Skin of body (tissue), 2 donors: Measurements from ENCODE around the gene THSD4. TPM values are rescaled to one million over a fixed set of nuclear protein-coding genes. Genes with fewer than 3 reads are reported as not detected.

Source experiments
- DNase-seq: peaks from one replicate; lab custom pipeline; 2025; lab: John Stamatoyannopoulos, UW
- total RNA-seq: library from RNA; depleted of rRNA; stranded (reverse); fragments of >200 nt; gene quantifications from one replicate; pipeline ENCODE4 v1.2.3, GENCODE V29; 2014

Gene THSD4
- total RNA-seq, 1 donor from 2014 or later, result 24.3 TPM

DNA sequence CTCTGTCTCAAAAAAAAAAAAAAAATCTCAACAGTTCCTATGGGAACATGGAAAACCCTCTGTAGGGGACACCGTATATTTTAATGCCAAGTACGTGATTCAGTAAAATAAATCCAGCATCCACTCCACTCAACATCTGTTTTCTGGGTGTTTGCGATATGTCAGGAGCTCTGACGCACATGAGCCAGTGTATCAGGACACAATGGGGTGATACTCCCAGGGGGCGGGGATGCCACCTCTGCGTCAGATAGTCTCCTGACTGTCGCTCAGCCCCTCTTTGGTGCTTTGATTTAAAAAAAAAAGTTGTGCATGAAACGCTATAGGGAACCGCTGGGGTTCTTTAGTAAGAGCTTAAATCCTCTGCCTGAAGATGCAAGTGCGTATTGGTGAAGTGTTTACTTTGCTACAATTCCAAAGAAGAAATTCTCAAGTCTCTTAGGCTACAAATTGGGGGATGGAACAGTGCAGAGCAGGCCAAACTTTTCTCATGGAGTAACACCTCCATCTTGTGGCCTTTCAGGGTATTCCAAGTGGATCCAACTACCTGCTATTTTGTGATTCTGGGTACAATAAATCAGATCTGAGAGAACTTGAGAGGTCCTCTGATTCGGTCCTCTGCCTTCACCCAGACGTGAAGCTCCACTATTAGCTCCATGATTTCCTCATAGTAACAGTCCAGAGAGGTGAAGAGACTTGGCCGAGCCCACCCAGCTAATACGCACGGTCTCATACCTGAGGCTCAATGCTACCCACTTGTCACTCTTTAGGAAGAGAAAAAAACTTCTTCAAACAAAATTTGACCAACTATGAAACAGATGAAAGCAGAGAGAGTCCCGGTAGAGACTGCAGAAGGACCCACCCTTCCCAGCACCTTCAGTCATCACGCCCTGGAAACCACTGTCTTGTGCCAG is 685.8 kb downstream of the THSD4 start:
- peak; percentile 94 for DNase-seq

DNA sequence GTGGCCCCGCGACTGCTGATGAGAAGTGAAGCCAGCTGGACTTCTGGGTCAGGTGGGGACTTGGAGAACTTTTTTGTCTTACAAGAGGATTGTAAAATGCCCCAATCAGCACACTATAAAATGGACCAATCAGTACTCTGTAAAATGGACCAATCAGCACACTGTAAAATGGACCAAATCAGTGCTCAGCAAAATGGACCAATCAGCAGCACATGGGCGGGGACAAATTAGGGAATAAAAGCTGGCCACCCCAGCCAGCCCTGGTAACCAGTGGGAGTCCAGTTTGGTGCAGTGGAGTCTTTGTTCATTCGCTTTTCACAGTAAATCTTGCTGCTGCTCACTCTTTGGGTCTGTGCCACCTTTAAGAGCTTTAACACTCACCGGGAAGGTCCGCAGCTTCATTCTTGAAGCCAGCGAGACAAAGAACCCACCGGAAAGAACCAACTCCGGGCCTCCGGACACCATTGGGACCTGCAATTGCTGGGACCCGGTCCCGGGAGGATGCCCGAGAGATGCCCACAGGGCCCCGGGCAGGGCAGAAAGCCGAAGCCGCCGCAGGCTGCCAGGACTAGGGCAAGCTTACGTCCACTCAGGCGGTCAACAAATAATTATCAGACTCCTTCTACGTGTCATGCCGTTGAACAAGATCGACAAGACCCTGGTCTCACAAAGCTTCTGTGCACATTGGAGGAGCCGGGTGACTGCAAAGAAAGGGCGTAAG is 686.8 kb downstream of the THSD4 start:
- no peak for DNase-seq

DNA sequence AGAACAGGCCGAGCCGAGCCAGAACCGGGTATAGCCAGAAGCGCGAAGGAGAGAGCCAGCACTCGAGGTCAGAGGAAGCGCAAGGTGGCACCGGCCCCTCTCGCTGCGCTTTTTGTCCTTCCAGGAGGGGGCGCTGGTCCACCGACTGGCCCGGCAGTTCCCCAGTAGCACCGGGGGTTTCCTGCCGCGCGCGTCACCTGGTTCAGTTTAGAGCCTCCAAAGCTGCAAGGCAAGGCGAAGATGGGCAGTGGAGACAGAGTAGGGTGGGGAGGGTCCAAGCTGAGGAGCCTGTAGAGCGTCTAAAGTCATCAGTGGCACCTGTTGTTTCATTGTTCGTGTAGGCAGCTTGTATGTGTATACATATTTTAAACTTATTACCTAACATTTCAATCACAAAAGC is 687.5 kb downstream of the THSD4 start:
- DNase-seq, result no peak

DNA sequence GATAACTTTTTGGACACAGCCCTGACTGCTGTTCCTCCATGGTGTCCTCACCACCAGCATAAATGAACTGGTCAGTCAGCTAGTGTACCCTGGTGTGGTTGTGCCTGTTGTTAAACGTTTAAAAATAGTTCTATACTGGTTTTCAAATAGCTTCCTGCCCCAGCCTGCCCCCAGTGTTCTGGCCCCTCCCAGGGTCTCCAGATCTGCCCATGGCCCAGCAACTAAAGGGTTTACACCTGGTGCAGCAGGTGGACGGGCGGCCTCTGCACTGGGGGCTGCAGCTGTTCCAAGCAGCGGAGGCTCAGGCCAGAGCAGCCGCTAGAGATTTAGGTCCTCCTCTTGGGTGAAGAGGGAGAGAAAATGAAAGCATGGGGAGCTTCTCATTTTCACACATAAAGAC is 689.0 kb downstream of the THSD4 start:
- no peak for DNase-seq

DNA sequence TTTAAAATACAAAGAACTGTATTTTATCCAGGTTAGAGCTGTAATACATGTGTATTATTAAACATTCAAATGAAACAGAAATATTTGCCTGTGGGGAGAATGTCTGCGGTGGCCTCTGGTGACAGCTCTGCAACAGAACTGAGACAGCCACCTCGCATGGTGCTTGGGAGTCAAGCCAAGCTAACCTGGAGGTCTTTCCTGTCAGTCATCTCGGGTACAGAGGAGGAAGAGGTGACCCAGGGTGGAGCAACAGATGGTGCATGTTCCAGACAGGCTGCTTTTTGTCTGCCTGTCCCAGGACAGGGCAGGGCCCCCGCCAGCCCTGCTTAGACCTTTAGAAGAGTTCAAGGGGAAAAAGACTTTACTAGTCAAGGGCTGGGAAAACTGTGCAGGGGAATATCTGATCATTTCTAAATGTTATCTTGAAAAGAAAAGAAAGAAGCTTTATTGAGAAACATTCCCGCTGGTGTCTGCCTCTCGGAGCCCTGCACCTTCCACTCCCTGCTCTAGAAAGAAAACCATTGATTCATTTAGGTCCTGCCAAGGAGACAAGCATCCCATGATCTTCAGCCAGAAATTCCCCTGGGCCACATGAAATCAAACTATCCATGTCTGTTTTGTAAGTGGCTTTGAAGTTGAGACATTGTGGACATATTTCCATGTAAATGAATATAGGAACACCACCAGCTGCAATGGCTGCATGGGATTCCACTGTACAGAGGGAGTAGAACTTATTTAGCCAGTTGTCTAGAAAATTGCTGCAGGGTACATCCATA is 689.6 kb downstream of the THSD4 start:
- DNase-seq, result peak; percentile 30

DNA sequence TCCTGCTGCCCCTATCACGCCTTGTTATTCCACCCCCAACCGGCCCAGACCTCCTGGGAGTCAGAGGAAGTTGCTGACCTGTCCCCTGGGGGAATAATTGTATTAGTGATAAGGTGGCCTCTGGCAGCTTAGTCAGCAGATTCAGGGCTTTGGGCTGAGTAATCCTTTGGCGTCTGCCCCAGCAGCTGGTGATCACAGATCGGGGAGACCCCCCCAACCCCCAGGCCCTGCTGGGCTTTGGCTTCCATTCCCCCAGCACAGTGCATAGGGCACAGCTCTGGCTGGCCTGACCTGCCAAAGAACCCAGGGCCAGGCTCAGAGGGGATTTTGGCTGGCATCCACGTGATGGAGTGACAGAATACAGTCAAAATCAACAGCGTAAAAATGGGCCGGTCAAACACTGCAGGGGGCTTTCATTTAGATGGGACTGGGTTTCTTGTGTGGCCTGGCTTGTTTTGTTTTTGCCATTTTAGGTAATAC is 691.2 kb downstream of the THSD4 start:
- no peak for DNase-seq

DNA sequence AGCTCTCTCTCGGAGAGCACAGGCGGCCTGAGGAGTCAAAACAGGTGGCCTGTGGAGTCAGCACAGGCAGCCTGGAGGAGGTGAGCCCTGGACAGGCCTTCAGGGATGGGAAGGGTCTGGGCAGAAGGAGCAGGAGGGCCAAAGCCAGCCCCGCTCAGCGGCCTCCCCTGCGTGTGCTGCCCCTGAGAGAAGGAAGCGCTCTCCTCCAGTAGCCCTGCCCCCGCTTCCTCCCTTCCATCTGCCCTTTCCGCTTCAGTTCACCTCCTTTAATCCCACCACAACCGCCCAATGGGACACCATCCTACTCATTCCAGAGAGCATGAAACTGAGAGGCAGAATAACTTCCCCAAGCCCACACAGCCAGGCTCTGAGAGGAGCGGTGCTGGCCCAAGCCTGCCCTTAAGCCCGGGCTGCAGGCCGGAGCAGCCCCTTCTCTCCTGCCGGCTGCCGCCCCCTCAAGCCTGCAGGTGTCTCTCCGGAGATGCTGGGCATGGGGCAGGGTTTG is 691.9 kb downstream of the THSD4 start:
- no peak for DNase-seq

DNA sequence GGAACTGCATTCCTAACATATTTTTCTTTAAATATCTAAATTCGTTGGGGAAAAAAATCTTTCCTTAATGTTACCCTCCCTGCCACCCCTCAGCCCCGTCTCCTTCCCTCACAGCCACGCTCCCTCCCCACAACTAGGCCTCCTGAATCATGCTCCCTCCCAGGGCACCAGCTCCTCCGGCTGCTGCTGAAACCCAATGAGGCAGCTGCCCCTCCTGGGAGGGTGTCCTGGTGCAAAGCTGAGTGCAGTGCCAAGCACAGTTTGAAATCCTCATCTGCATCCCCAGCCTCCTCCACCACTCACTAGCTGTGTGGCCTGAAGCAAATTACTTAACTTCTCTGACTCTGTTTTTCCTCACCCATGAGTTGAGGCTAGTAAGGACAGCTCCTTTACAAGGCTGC is 692.4 kb downstream of the THSD4 start:
- no peak for DNase-seq

DNA sequence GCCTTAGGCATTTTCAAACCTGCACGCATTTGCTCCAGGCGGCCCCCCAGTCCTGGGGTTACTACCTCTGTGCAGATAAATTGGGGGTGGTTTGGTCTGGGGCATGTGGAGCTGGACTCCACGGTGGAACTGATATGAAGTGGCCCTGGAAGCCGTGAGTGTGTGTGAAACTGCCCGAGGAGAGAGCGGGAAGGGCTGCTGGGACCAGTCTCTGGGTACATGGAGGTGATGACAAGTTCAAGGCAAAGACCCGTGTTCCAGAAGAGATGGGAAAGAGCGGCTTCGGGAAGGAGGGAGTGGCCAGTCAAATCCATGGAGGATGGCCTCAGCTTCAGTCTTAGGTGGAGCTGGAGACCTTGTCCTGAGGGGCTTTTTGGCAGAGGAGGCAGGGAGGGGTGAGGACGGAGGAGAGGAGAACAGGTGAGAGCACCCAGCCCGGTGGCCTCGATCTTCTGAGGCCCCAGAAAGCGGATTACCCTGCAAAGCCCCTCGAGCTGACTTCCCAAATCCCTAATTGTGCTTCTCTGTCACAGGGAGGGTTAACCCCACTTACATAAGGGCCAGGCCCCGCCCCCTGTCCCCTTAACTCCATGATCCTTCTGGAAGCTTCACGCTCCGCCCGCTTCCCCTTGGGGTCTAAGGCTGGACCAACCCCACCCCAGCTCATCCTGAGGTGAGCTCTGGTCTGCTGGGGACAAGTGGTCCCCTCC is 693.2 kb downstream of the THSD4 start:
- no peak for DNase-seq

DNA sequence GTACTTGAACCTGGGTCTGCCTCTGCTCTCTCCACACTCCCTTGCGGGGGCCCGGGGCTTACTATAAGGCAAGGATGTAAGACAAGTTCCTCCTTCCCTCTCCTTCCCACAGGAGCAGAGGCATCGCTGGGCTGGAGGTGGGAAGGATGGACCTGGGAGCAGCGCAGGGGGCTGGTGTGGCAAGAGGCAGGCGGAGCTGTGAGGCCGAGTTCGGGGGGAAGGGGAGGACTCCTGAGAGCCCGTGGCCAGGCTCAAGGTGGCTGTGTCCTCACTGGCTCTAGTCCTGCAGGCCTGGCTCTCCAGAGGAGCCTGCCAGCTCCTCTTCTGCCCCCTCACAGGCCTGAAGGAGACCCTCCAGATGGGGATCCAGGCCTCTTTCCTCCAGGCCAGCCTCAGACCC is 694.1 kb downstream of the THSD4 start:
- DNase-seq, result no peak

DNA sequence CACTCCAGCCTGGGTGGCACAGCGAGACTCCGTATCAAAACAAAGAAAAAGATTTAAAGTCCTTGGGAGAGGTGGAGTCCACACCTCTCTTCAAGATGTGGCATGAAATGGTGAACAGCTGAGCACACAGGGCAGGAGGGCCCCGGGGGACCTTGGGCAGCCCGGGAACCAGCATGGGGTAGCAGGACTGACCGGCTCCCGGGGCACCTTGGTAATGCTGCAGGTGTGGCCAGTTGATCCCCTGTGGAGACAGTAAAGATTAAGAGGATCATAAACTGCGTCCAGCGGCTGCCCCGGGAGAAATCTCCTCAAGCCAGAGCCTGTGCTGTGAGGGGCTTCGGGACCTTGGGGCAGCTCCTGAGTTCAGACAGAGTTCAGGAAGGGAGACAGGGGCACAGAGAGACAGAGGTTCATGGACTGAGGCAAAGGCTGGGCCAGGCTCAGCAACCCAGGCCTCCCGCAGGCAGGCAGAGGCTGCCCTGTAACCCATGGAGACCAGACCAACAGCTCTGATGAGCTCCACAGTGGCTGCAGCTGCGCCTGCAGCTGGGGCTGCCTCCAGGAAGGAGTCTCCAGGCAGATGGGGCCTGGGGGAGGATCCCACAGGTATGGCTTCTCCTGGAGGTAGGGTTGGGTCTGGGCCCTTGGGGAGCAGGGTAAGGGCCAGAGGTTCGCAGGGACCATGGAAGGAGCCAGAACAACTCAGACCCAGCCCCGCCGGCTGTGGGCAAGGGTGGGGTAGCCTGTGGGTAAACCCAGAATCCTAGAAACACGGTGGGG is 695.2 kb downstream of the THSD4 start, which contains the start of gene NR2E3:
NR2E3 (plus strand) TSS at position 299 of the 780 bp plus-strand sequence; CDS start at position 489, 190 bp downstream.
- no peak for DNase-seq

DNA sequence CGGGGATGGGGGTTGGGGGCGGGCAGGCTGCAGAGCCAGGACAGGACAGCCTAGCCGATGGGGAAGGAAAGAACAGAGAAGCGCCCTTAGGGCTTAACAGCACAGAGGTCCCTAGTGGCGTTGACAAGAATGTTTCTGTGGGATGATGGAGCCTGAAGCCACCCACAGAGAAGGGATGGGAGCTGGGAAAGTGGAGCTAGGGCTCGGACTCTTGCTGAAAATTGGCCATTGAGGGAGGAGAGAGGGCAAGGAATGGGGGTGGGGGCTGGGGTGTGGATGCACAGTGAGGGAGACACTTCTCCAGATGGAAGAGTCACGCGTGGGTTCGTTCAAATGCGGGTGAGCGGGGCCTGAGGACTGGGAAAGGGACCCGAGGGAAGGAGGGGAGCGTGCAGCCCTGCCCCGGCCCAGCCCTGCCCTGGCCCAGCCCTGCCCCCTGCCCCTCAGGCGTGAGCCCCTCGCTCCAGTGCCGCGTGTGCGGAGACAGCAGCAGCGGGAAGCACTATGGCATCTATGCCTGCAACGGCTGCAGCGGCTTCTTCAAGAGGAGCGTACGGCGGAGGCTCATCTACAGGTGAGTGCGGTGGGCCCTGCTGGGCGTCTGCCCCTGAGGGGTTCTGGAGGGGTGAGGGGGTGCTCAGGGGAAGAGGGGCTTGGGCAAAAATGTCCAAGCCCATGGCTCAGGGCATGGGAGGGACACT is 695.9 kb downstream of the THSD4 start:
- no peak for DNase-seq

DNA sequence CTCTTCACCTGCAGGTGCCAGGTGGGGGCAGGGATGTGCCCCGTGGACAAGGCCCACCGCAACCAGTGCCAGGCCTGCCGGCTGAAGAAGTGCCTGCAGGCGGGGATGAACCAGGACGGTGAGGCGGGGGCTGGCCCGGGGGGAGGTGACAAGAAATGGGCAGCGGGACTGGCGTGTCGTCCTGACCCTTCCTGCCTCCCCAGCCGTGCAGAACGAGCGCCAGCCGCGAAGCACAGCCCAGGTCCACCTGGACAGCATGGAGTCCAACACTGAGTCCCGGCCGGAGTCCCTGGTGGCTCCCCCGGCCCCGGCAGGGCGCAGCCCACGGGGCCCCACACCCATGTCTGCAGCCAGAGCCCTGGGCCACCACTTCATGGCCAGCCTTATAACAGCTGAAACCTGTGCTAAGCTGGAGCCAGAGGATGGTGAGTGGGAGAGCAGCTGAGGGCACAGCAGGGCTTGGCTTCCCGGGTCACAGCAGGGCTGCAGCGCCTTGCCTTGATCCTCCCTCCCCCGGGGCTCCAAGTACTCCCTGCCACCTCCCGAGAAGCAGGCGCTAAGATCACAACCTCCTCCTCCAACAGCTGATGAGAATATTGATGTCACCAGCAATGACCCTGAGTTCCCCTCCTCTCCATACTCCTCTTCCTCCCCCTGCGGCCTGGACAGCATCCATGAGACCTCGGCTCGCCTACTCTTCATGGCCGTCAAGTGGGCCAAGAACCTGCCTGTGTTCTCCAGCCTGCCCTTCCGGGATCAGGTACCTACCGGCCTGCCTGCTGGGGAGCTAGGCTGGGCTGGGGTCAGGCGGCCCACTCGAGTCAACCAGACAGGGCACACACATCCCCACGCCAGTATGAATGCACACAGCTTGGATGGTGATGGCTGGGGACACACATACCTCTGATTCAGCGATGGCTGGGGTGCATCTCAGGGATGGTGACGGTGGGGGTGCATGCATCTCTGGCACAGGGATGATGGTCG is 696.8 kb downstream of the THSD4 start:
- DNase-seq, result no peak

DNA sequence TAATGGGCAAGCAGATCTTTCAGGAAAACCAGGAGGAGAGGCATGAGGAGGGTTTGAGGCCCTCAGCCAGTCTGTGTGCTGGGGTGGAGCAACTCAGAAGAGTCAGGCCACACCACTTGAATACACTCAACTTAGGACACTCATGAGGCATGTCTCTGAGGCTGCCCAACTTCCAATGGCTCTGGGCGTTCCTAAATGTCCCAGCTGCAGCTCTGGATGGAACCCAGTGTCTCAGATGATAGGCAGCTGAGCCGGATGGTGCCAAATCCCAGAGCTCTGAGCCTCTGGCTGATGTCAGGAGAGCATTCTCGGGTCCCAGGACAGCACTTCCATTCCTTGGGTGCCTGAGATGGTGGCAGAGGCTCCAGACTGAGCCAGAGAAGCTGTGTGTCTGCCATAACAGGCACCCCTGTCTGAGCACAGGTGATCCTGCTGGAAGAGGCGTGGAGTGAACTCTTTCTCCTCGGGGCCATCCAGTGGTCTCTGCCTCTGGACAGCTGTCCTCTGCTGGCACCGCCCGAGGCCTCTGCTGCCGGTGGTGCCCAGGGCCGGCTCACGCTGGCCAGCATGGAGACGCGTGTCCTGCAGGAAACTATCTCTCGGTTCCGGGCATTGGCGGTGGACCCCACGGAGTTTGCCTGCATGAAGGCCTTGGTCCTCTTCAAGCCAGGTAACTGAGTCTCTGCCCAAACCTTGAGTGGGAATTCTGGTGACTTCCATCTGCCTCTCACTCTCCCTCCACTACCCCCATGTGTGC is 697.9 kb downstream of the THSD4 start:
- DNase-seq, result peak; percentile 25

DNA sequence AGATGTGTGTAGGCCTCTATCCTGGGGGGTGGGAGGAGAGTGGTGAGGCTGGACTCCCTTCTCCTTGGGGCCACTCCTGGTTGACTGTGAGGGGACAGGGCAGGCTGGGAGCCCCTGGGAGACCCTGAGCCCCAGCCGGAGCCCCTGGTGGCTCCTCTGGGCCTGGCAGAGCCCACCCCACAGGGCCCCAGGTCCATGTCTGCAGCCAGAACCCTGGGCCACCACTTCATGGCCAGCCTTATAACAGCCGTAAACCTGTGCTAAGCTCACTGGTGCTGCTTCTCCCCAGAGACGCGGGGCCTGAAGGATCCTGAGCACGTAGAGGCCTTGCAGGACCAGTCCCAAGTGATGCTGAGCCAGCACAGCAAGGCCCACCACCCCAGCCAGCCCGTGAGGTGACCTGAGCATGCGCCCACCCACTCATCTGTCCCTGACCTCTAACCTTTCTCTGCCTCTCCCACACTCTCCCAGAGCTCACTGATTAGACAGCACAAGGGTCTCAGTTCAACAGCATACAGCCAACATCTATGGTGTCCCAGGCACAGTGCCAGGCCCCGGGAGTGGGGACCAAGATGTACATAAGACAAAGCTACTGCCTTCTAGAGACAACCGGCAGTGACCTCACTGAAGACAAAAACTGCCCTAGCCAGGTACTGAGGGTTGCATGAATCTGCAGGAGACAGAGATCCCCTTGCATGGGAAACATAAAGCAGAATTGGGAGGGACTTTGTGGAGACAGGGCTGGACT is 698.6 kb downstream of the THSD4 start:
- no peak for DNase-seq

DNA sequence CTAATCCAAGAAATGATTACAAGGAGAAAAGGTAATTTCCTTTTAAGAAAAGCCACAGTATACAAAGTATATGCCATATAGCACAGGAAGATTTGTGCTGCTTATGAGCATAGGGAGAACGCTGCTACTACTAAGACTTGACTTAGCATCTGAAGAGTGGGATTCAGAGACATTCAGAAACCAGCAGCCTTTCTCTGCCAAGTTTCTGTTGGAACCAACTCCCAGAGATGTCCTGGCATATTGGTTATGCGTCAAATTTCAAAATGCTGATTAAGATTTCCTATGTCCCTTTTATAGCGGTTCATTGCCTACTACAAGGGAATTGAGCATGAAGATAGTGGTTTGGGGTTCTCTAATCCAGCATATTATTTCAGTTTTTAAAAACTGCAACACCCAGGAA is 700.0 kb downstream of the THSD4 start:
- DNase-seq, result no peak

DNA sequence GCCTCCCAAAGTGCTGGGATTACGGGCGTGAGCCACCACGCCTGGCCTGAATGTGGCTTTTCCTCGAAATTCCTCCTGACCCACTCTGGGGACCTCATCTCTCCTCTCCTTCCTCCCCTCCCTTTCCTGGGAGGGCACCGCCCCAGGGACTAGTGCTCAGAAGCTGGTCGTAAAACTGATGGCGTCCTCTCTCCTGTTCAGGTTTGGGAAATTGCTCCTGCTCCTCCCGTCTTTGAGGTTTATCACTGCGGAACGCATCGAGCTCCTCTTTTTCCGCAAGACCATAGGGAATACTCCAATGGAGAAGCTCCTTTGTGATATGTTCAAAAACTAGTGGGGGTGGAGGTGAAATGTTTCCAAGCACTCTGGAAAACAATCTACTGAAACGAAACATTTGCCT is 702.1 kb downstream of the THSD4 start:
- DNase-seq, result no peak
